ENCODE results near the gene POLR3A.
"Not testable (repeated sequence)": the region's sequence is repeated elsewhere in the genome, so short reads cannot be mapped to it uniquely, and the experiment has no call there.

Gene POLR3A

GRCh38 chr10:78071857-78072179 is 42.5 kb upstream of the POLR3A start:
- Histone ChIP-seq H3K9ac (ENCODE audit: low read length) (no peak overlapping the region), H3K9me3 (ENCODE audit: insufficient read depth, low read length) (no peaks in the 10 kb centered on the region), H2AFZ (ENCODE audit: low read depth, low read length) (no peak overlapping the region), H3K79me2 (ENCODE audit: low read length) (no peaks in the 10 kb centered on the region), H3K4me3 (ENCODE audit: low read length) (no peak overlapping the region), H3K4me1 (ENCODE audit: low read length) (no peaks in the 10 kb centered on the region), H3K27ac (ENCODE audit: low read length) (no peak overlapping the region), H3K36me3 (replicated peaks; ENCODE audit: low read depth, low read length) (no peaks in the 10 kb centered on the region), H3K27me3 (ENCODE audit: low read depth, low read length) (no peaks in the 10 kb centered on the region), H4K20me1 (ENCODE audit: insufficient read depth, low read length) (no peaks in the 10 kb centered on the region), H3K4me2 (ENCODE audit: low read length) (no peak overlapping the region)
- no peak for TF ChIP-seq EZH2phosphoT487 (IDR thresholded peaks at IDR 0.05; ENCODE audit: low read depth)
- no peak for TF ChIP-seq CTCF (IDR thresholded peaks at IDR 0.05; ENCODE audit: low read depth, low read length)

GRCh38 chr10:78071140-78071856 is 42.0 kb upstream of the POLR3A start:
- Histone ChIP-seq H3K9me3 (ENCODE audit: insufficient read depth, low read length) (no peaks in the 10 kb centered on the region), H3K27ac (ENCODE audit: low read length) (no peak overlapping the region), H3K36me3 (replicated peaks; ENCODE audit: low read depth, low read length) (no peaks in the 10 kb centered on the region), H4K20me1 (ENCODE audit: insufficient read depth, low read length) (no peaks in the 10 kb centered on the region), H3K4me2 (ENCODE audit: low read length) (no peak overlapping the region), H3K79me2 (ENCODE audit: low read length) (no peaks in the 10 kb centered on the region), H3K4me1 (ENCODE audit: low read length) (no peaks in the 10 kb centered on the region), H3K4me3 (ENCODE audit: low read length) (no peak overlapping the region), H3K27me3 (ENCODE audit: low read depth, low read length) (no peaks in the 10 kb centered on the region), H2AFZ (ENCODE audit: low read depth, low read length) (no peak overlapping the region), H3K9ac (ENCODE audit: low read length) (no peak overlapping the region)
- TF ChIP-seq CTCF (IDR thresholded peaks at IDR 0.05; ENCODE audit: low read depth, low read length) (no peak), EZH2phosphoT487 (IDR thresholded peaks at IDR 0.05; ENCODE audit: low read depth) (no peak)

GRCh38 chr10:78070726-78071125 is 41.4 kb upstream of the POLR3A start:
- H3K27ac ChIP-seq (ENCODE audit: low read length): no peak overlapping the region
- H3K4me3 ChIP-seq (ENCODE audit: low read length): no peak overlapping the region
- no peak overlapping the region for H2AFZ ChIP-seq (ENCODE audit: low read depth, low read length)
- no peaks in the 10 kb centered on the region for H3K27me3 ChIP-seq (ENCODE audit: low read depth, low read length)
- H3K9ac ChIP-seq (ENCODE audit: low read length): no peak overlapping the region
- no peaks in the 10 kb centered on the region for H3K36me3 ChIP-seq (replicated peaks; ENCODE audit: low read depth, low read length)
- no peaks in the 10 kb centered on the region for H3K79me2 ChIP-seq (ENCODE audit: low read length)
- H4K20me1 ChIP-seq (ENCODE audit: insufficient read depth, low read length): no peaks in the 10 kb centered on the region
- no peaks in the 10 kb centered on the region for H3K4me1 ChIP-seq (ENCODE audit: low read length)
- no peak overlapping the region for H3K4me2 ChIP-seq (ENCODE audit: low read length)
- no peaks in the 10 kb centered on the region for H3K9me3 ChIP-seq (ENCODE audit: insufficient read depth, low read length)
- TF ChIP-seq EZH2phosphoT487 (IDR thresholded peaks at IDR 0.05; ENCODE audit: low read depth) (no peak), CTCF (IDR thresholded peaks at IDR 0.05; ENCODE audit: low read depth, low read length) (no peak)

- not testable (repeated sequence) for H3K36me3 ChIP-seq (replicated peaks; ENCODE audit: low read depth, low read length); H3K4me3 ChIP-seq (ENCODE audit: low read length); H3K4me1 ChIP-seq (ENCODE audit: low read length); H3K9ac ChIP-seq (ENCODE audit: low read length); H3K9me3 ChIP-seq (ENCODE audit: insufficient read depth, low read length); H3K4me2 ChIP-seq (ENCODE audit: low read length); H4K20me1 ChIP-seq (ENCODE audit: insufficient read depth, low read length); H3K27ac ChIP-seq (ENCODE audit: low read length); H3K27me3 ChIP-seq (ENCODE audit: low read depth, low read length); H3K79me2 ChIP-seq (ENCODE audit: low read length); H2AFZ ChIP-seq (ENCODE audit: low read depth, low read length)
Measured at GRCh38 chr10:78070064-78070463, 40.7 kb upstream of the POLR3A start.

Measured in OCI-LY3 (cell line).